Stomach (tissue), 9 donors: Measurements from ENCODE around the gene BRPF1. TPM values are rescaled to one million over a fixed set of nuclear protein-coding genes. Genes with fewer than 3 reads are reported as not detected.
A peak's percentile ranks its signal among the peaks of the same experiment; 100 is the strongest.

Experiments used
- DNase-seq, 2 donors: peaks; one replicate each; pipeline versions ENCODE4 v3.0.0 to v3.0.0-alpha.2; 2013 to 2019
- H3K27ac ChIP-seq, 5 donors: fragments of 200-600 bp in 4 of 5; sonication (generic) in 4 of 5; one replicate each; pipeline ENCODE4 v1.5.1; 2013 to 2019; ENCODE audit warnings: mild to moderate bottlenecking in 1 of 5, moderate library complexity in 1 of 5
- H3K27me3 ChIP-seq, 3 donors: fragments of 200-600 bp; sonication (generic); one replicate each; pipeline ENCODE4 v1.5.1; 2017 to 2019; ENCODE audit warnings: mixed run types in 1 of 3
- H3K36me3 ChIP-seq, 4 donors: fragments of 200-600 bp; sonication (generic); 1 replicate in 3 of 4; 2 replicates in 1 of 4; pipeline ENCODE4 v1.5.1; 2016 to 2019
- H3K4me1 ChIP-seq, 4 donors: fragments of 200-600 bp; sonication (generic); one replicate each; pipeline ENCODE4 v1.5.1; 2016 to 2019
- H3K4me3 ChIP-seq, 4 donors: fragments of 200-600 bp; sonication (generic) in 3 of 4; one replicate each; pipeline ENCODE4 v1.5.1; 2016 to 2019; ENCODE audit warnings: mild to moderate bottlenecking in 1 of 4
- H3K9me3 ChIP-seq, 4 donors: fragments of 200-600 bp; sonication (generic); one replicate each; pipeline ENCODE4 v1.5.1; 2016 to 2019
- CTCF ChIP-seq, 7 experiments: fragments of 450-650 bp in 4 of 7; fragments of 200-600 bp in 3 of 7; sonication (generic) in 3 of 7; IDR thresholded peaks; one replicate each; pipeline ENCODE4 v1.5.1; 2016 to 2019; ENCODE audit warnings: antibody characterized with exemption in 7 of 7, control low read depth in 2 of 7, mild to moderate bottlenecking in 1 of 7
- EP300 ChIP-seq: sonication (generic); formaldehyde crosslinking; IDR thresholded peaks from one replicate; pipeline ENCODE4 v1.6.1; 2017; ENCODE audit warnings: antibody characterized with exemption
- POLR2A ChIP-seq, 4 donors: fragments of 450-650 bp; IDR thresholded peaks; one replicate each; pipeline ENCODE4 v1.6.1; 2016; ENCODE audit warnings: antibody characterized with exemption in 4 of 4, control low read depth in 2 of 4, mild to moderate bottlenecking in 1 of 4, moderate library complexity in 1 of 4
- POLR2AphosphoS5 ChIP-seq, 3 donors: sonication (generic); formaldehyde crosslinking; IDR thresholded peaks; one replicate each; pipeline ENCODE4 v1.6.1; 2016; ENCODE audit warnings: antibody characterized with exemption in 3 of 3
- WGBS, 5 donors: extraction: QIAGEN DNeasy Blood & Tissue Kit in 3 of 5; methylation state at CpG; one replicate each; pipeline versions ENCODE4 v1.1.5 to v1.1.7; 2013 to 2018; 5-methylcytosine and 5-hydroxymethylcytosine counted together
- intact Hi-C: fragments of 100-400 bp; cut with DNase I; formaldehyde crosslinking; loops from one replicate; pipeline ENCODE4 v1.15.1; 2023; ENCODE audit warnings: low total_unique reads
- polyA plus RNA-seq, 3 donors: library from polyadenylated mRNA; stranded (reverse); fragments of 200-250 nt; gene quantifications; one replicate each; pipeline ENCODE4 v1.2.3, GENCODE V29; 2013
- total RNA-seq, 5 donors: library from RNA; depleted of rRNA; stranded (reverse); fragments of >200 nt; gene quantifications; one replicate each; pipeline versions ENCODE4 v1.1.0 to v1.2.3, GENCODE V29; 2014 to 2016
- donor health status: healthy with polysubstance abuse.
- donor health status: Bipolar disorder and iron deficiency.
- donor health status: healthy.

BRPF1 gene
- total and polyA plus RNA-seq, 8 donors, result 4.1 to 53.6 (median 11.1) TPM

- DNase-seq, result no peak
- peaks cover 0 to 6% (median 0%) of the 10 kb centered on the region in 4 donors for H3K4me1 ChIP-seq
- H3K9me3 ChIP-seq, result no peaks in the 10 kb centered on the region
- H3K4me3 ChIP-seq, result no peak overlapping the region
- no peak overlapping the region for H3K27ac ChIP-seq
- H3K27me3 ChIP-seq, result peaks cover 0 to 7% (median 0%) of the 10 kb centered on the region in 3 donors
- intact Hi-C loops, result no loop called here
- no peaks in the 10 kb centered on the region for H3K36me3 ChIP-seq
- TF ChIP-seq CTCF (IDR thresholded peaks at IDR 0.05), result no peak
- TF ChIP-seq EP300, result no peak
- no peak for TF ChIP-seq POLR2A (IDR thresholded peaks at IDR 0.05)
- TF ChIP-seq POLR2AphosphoS5 (IDR thresholded peaks at IDR 0.05), result no peak
- 76 to 84% (median 81%) methylated on average over 3 of the region's 3 CpGs for WGBS, 5 donors
Measured at GRCh38 chr3:9710174-9710739, 21.3 kb upstream of the BRPF1 start.

- TF ChIP-seq CTCF (IDR thresholded peaks at IDR 0.05) (no peak), POLR2AphosphoS5 (IDR thresholded peaks at IDR 0.05) (no peak), POLR2A (IDR thresholded peaks at IDR 0.05) (no peak), EP300 (no peak)
- H3K27me3 ChIP-seq, result no peaks in the 10 kb centered on the region
- no peak overlapping the region for H3K4me3 ChIP-seq
- H3K36me3 ChIP-seq, result no peaks in the 10 kb centered on the region
- H3K27ac ChIP-seq, result no peak overlapping the region
- no peak for DNase-seq
- WGBS, 5 donors, result 60 to 90% (median 73%) methylated on average over 1 to 2 of the region's 2 CpGs
- H3K9me3 ChIP-seq, result no peaks in the 10 kb centered on the region
- intact Hi-C loops, result no loop called here
- peaks cover 0 to 20% (median 3%) of the 10 kb centered on the region in 4 donors for H3K4me1 ChIP-seq
Measured at GRCh38 chr3:9712415-9712814, 19.1 kb upstream of the BRPF1 start.

GRCh38 chr3:9713142-9713541, 18.4 kb upstream of the BRPF1 start:
- DNase-seq, result no peak
- TF ChIP-seq POLR2A (IDR thresholded peaks at IDR 0.05) (no peak), EP300 (no peak), POLR2AphosphoS5 (IDR thresholded peaks at IDR 0.05) (no peak), CTCF (IDR thresholded peaks at IDR 0.05) (no peak)
- Histone ChIP-seq H3K27ac (no peak overlapping the region), H3K36me3 (no peaks in the 10 kb centered on the region), H3K27me3 (no peaks in the 10 kb centered on the region), H3K4me3 (no peak overlapping the region), H3K4me1 (peaks cover 0 to 20% (median 3%) of the 10 kb centered on the region in 4 donors), H3K9me3 (no peaks in the 10 kb centered on the region)
- WGBS, 5 donors, result 80 to 88% (median 86%) methylated on average over 4 of the region's 4 CpGs
- intact Hi-C loops, result no loop called here

- Histone ChIP-seq H3K36me3 (no peaks in the 10 kb centered on the region), H3K27ac (peak overlapping the region in 3 of 5 donors; percentile 38 to 64 (median 58)), H3K9me3 (no peaks in the 10 kb centered on the region), H3K4me3 (no peak overlapping the region), H3K4me1 (peaks cover 0 to 20% (median 3%) of the 10 kb centered on the region in 4 donors), H3K27me3 (no peaks in the 10 kb centered on the region)
- DNase-seq, result peak in 1 of 2 donors; percentile 23
- TF ChIP-seq POLR2A (IDR thresholded peaks at IDR 0.05), result no peak
- TF ChIP-seq EP300, result no peak
- TF ChIP-seq POLR2AphosphoS5 (IDR thresholded peaks at IDR 0.05), result no peak
- no peak for TF ChIP-seq CTCF (IDR thresholded peaks at IDR 0.05)
- WGBS, 5 donors, result 10 to 23% (median 15%) methylated on average over 4 of the region's 4 CpGs
- intact Hi-C loops, result no loop called here
Measured at GRCh38 chr3:9715136-9715535, 16.4 kb upstream of the BRPF1 start.
